ENCODE measurements around the gene CORIN.
"Not testable (repeated sequence)": the region's sequence is repeated elsewhere in the genome, so short reads cannot be mapped to it uniquely, and the experiment has no call there.

The CORIN gene

DNA sequence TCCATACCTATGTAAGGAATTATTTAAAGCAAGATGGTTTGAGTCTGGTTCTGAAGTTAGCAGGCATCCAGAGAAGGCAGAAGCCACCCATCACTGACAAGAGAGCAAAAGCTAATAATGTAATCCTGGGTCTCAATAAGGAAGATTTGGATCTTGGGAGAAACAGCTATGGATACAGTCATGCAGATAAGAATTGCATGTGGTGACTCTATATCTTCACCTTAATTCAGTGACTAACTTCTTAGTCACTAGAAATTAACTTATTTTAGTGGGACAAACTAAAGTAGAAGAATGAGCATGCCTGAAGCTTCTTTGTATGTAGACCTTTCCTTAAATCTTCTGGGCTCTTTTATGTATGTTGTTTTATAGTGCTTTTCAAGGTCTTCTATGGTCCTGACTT is 286.2 kb downstream of the CORIN start:
- DNase-seq (ENCODE audit: low read depth, low spot score): no peak
- H3K4me3 ChIP-seq (ENCODE audit: low read length): no peak overlapping the region

DNA sequence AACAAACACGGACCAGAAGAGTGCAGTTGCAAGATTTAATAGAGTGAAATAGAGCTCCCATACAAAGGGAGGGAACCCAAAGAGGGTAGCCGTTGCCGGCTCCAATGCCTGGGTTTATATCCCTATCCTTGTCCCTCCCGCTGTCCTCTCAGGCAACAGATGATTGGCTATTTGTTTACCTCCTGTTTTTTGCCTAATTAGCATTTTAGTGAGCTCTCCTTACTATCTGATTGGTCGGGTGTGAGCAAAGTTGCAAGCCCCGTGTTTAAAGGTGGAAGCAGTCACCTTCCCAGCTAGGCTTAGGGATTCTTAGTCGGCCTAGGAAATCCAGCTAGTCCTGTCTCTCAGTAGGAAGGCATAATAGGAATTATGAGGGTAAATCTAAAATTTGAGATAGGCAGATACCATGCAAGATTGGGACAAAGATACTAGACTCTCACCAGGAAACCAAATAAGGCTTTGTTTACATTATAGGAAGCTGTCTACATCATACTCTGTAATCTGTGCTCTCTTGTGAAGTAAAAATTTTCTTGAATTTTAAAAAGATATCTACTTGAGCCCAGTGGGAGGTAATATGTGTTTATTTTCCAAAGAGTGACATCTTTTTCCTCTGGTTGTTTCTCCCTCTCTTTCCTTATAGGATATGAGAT is 286.8 kb downstream of the CORIN start:
- no peak overlapping the region for H3K4me3 ChIP-seq (ENCODE audit: low read length)
- no peak for DNase-seq (ENCODE audit: low read depth, low spot score)

GRCh38 chr4:47550357-47550756 is 287.5 kb downstream of the CORIN start:
- not testable (repeated sequence) for DNase-seq (ENCODE audit: low read depth, low spot score)

More at GRCh38 chr4:47550357-47550756, 287.5 kb downstream of the CORIN start:
- H3K4me3 ChIP-seq (ENCODE audit: low read length): not testable (repeated sequence)

Data from Jurkat, Clone E6-1 (cell line).